ENCODE data around the gene ZEB2. TPM values are rescaled to one million over a fixed set of nuclear protein-coding genes. Genes with fewer than 3 reads are reported as not detected.
A peak's percentile ranks its signal among the peaks of the same experiment; 100 is the strongest.

ZEB2 gene
- total and polyA plus RNA-seq, 2 donors from 2014 or later: 8.3 to 136 TPM

- DNase-seq (peak in 1 of 5 donors; percentile 13), FAIRE-seq (no peak)
- Histone ChIP-seq H3K9me3 (ENCODE audit: control insufficient read depth in 2 of 3, insufficient read depth in 1 of 3, low read length in 3 of 3) (no peaks in the 10 kb centered on the region), H3K9ac (ENCODE audit: low read length in 3 of 3) (peak overlapping the region in 1 of 3 donors; percentile 29), H3K4me1 (ENCODE audit: control insufficient read depth in 2 of 3, insufficient read depth in 2 of 3, low read depth in 1 of 3, low read length in 3 of 3) (peaks cover 0 to 2% (median 0%) of the 10 kb centered on the region in 3 donors), H3K27ac (ENCODE audit: low read depth in 2 of 2, low read length in 2 of 2) (peak overlapping the region; percentile 8 to 22), H3K27me3 (ENCODE audit: control insufficient read depth, insufficient read depth, low read length) (no peaks in the 10 kb centered on the region), H3K36me3 (ENCODE audit: control insufficient read depth in 2 of 3, insufficient read depth in 3 of 3, low read length in 3 of 3) (no peaks in the 10 kb centered on the region), H3K4me3 (ENCODE audit: low read length in 3 of 3) (peak overlapping the region; percentile 15 to 69 (median 50))
- TF ChIP-seq, protein P1, sequence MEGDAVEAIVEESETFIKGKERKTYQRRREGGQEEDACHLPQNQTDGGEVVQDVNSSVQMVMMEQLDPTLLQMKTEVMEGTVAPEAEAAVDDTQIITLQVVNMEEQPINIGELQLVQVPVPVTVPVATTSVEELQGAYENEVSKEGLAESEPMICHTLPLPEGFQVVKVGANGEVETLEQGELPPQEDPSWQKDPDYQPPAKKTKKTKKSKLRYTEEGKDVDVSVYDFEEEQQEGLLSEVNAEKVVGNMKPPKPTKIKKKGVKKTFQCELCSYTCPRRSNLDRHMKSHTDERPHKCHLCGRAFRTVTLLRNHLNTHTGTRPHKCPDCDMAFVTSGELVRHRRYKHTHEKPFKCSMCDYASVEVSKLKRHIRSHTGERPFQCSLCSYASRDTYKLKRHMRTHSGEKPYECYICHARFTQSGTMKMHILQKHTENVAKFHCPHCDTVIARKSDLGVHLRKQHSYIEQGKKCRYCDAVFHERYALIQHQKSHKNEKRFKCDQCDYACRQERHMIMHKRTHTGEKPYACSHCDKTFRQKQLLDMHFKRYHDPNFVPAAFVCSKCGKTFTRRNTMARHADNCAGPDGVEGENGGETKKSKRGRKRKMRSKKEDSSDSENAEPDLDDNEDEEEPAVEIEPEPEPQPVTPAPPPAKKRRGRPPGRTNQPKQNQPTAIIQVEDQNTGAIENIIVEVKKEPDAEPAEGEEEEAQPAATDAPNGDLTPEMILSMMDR (IDR thresholded peaks at IDR 0.05; ENCODE audit: borderline replicate concordance, extremely low read depth, insufficient read depth): no peak
- intact Hi-C loops (cut with DNase I): no loop called here
These were observed 1.8 kb upstream of the ZEB2 start for GRCh38 chr2:144521686-144522085.

GRCh38 chr2:144520756-144521487, 1.0 kb upstream of the ZEB2 start:
- H3K4me1 ChIP-seq (ENCODE audit: control insufficient read depth in 2 of 3, insufficient read depth in 2 of 3, low read depth in 1 of 3, low read length in 3 of 3): peaks cover 0 to 2% (median 0%) of the 10 kb centered on the region in 3 donors
- peak overlapping the region; percentile 53 to 97 (median 69) for H3K4me3 ChIP-seq (ENCODE audit: low read length in 3 of 3)
- H3K27ac ChIP-seq (ENCODE audit: low read depth in 2 of 2, low read length in 2 of 2): peak overlapping the region; percentile 41 to 61
- FAIRE-seq: peak; percentile 54
- no peaks in the 10 kb centered on the region for H3K9me3 ChIP-seq (ENCODE audit: control insufficient read depth in 2 of 3, insufficient read depth in 1 of 3, low read length in 3 of 3)
- peak overlapping the region in 1 of 3 donors; percentile 65 for H3K9ac ChIP-seq (ENCODE audit: low read length in 3 of 3)
- intact Hi-C loops (cut with DNase I): no loop called here
- no peaks in the 10 kb centered on the region for H3K27me3 ChIP-seq (ENCODE audit: control insufficient read depth, insufficient read depth, low read length)
- no peaks in the 10 kb centered on the region for H3K36me3 ChIP-seq (ENCODE audit: control insufficient read depth in 2 of 3, insufficient read depth in 3 of 3, low read length in 3 of 3)
- peak in 2 of 5 donors; percentile 72 to 89 for DNase-seq
- TF ChIP-seq, protein P1 (IDR thresholded peaks at IDR 0.05; ENCODE audit: borderline replicate concordance, extremely low read depth, insufficient read depth): no peak

DNA sequence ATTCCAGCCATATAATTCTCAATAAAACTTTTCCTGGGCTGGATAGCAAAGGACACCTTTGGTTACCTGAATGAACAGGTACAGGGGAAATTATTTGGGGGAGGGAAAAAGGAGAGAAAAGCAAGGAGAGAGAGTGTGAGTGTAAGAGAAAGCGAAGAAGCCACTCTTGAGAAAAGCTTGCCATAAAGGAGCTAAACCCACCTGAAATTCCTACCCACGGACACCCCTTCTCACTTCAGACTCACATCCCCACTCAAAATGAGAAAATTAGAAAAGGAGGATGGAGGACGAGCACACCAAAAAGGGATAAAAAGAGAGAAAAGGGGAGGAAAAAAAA, 354 bp downstream of the ZEB2 start:
- no peak for DNase-seq
- Histone ChIP-seq H3K27ac (ENCODE audit: low read depth in 2 of 2, low read length in 2 of 2) (peak overlapping the region; percentile 82 to 97), H3K36me3 (ENCODE audit: control insufficient read depth in 2 of 3, insufficient read depth in 3 of 3, low read length in 3 of 3) (no peaks in the 10 kb centered on the region), H3K4me1 (ENCODE audit: control insufficient read depth in 2 of 3, insufficient read depth in 2 of 3, low read depth in 1 of 3, low read length in 3 of 3) (peaks cover 0 to 8% (median 2%) of the 10 kb centered on the region in 3 donors), H3K9ac (ENCODE audit: low read length in 3 of 3) (peak overlapping the region; percentile 80 to 99 (median 85)), H3K9me3 (ENCODE audit: control insufficient read depth in 2 of 3, insufficient read depth in 1 of 3, low read length in 3 of 3) (no peaks in the 10 kb centered on the region), H3K4me3 (ENCODE audit: low read length in 3 of 3) (peak overlapping the region; percentile 69 to 97 (median 90)), H3K27me3 (ENCODE audit: control insufficient read depth, insufficient read depth, low read length) (no peaks in the 10 kb centered on the region)
- intact Hi-C loops (cut with DNase I): no loop called here
- no peak for FAIRE-seq
- TF ChIP-seq, protein P1 (IDR thresholded peaks at IDR 0.05; ENCODE audit: borderline replicate concordance, extremely low read depth, insufficient read depth): no peak

All from kidney (tissue), 14 donors.